IMR-90 (cell line): Measurements from ENCODE around the gene CCDC69. TPM values are rescaled to one million over a fixed set of nuclear protein-coding genes. Genes with fewer than 3 reads are reported as not detected.

Experiments
- ATAC-seq: fragments of 200-7000 bp; cut with Tn5 transposase; 2 replicates; pipeline ENCODE4 v1.9.1; 2020; ENCODE audit warnings: low read depth, mild to moderate bottlenecking, moderate library complexity
- BruUV-seq: library from RNA; stranded (reverse); fragments of 400-500 nt; replicated peaks from 2 replicates; lab custom pipeline; 2021; lab: Mats Ljungman, UMichigan
- CTCF ChIA-PET: fragments of 300-600 bp; formaldehyde crosslinking; extraction: SDS; loops from one replicate; lab custom pipeline; 2021; ENCODE audit warnings: antibody characterized with exemption; lab: Yijun Ruan, JAX
- POLR2A ChIA-PET: fragments of 300-600 bp; sonication (Branson Sonifier 250); formaldehyde crosslinking; loops from one replicate; lab custom pipeline; 2022; ENCODE audit warnings: antibody characterized with exemption; ENCODE audit not compliant: unreplicated experiment; lab: Charles Lee
- DNase-seq: peaks from one replicate; pipeline ENCODE4 v3.0.0; 2013
- H2AFZ ChIP-seq: replicated peaks from 2 replicates; pipeline ENCODE3; 2013; ENCODE audit warnings: low read length, mild to moderate bottlenecking; ENCODE audit not compliant: poor library complexity
- H2AK5ac ChIP-seq: 2 replicates; pipeline ENCODE4 v1.6.1; 2013; ENCODE audit warnings: low read depth, low read length, inconsistent platforms
- H2AK9ac ChIP-seq: replicated peaks from 2 replicates; pipeline ENCODE3; 2013; ENCODE audit warnings: mild to moderate bottlenecking, low read depth, low read length, moderate library complexity; ENCODE audit not compliant: poor library complexity
- H2BK120ac ChIP-seq: 2 replicates; pipeline ENCODE4 v1.6.1; 2013; ENCODE audit warnings: low read depth, low read length, inconsistent platforms
- H2BK15ac ChIP-seq: 3 replicates; pipeline ENCODE4 v1.6.1; 2013; ENCODE audit warnings: low read depth, low read length, inconsistent platforms
- H2BK20ac ChIP-seq: 2 replicates; pipeline ENCODE4 v1.6.1; 2013; ENCODE audit warnings: low read depth, mild to moderate bottlenecking, inconsistent platforms, low read length, moderate library complexity
- H2BK5ac ChIP-seq: 2 replicates; pipeline ENCODE4 v1.6.1; 2013; ENCODE audit warnings: mild to moderate bottlenecking, low read depth, low read length, inconsistent platforms; ENCODE audit not compliant: poor library complexity, severe bottlenecking
- H3K14ac ChIP-seq: replicated peaks from 2 replicates; pipeline ENCODE4 v1.6.1; 2013; ENCODE audit warnings: low read depth, low read length, inconsistent platforms
- H3K18ac ChIP-seq: 2 replicates; pipeline ENCODE4 v1.6.1; 2013; ENCODE audit warnings: low read depth, low read length, control low read depth
- H3K23ac ChIP-seq: 2 replicates; pipeline ENCODE4 v1.6.1; 2013; ENCODE audit warnings: low read depth, low read length, inconsistent platforms
- H3K27ac ChIP-seq: 2 replicates; pipeline ENCODE4 v1.5.1; 2013; ENCODE audit warnings: mild to moderate bottlenecking, control low read depth, low read length; ENCODE audit not compliant: insufficient read depth
- H3K27me3 ChIP-seq: 2 replicates; pipeline ENCODE4 v1.6.1; 2013; ENCODE audit warnings: low read length; ENCODE audit not compliant: control insufficient read depth, insufficient read depth
- H3K36me3 ChIP-seq: 2 replicates; pipeline ENCODE4 v1.6.1; 2013; ENCODE audit warnings: low read length, mixed read lengths; ENCODE audit not compliant: control insufficient read depth, insufficient read depth
- H3K4ac ChIP-seq: 2 replicates; pipeline ENCODE4 v1.6.1; 2013; ENCODE audit warnings: low read depth, low read length, inconsistent platforms
- H3K4me1 ChIP-seq: 2 replicates; pipeline ENCODE4 v1.6.1; 2013; ENCODE audit warnings: low read length, mixed read lengths; ENCODE audit not compliant: control insufficient read depth, insufficient read depth
- H3K4me2 ChIP-seq: 2 replicates; pipeline ENCODE4 v1.6.1; 2013; ENCODE audit warnings: low read depth, mild to moderate bottlenecking, control low read depth, low read length, moderate library complexity
- H3K4me3 ChIP-seq: 2 replicates; pipeline ENCODE4 v1.5.1; 2013; ENCODE audit warnings: low read depth, mild to moderate bottlenecking, control low read depth, low read length, moderate library complexity; ENCODE audit not compliant: insufficient read depth
- H3K56ac ChIP-seq: 2 replicates; pipeline ENCODE4 v1.6.1; 2013; ENCODE audit warnings: low read length, inconsistent platforms; ENCODE audit not compliant: insufficient read depth; ENCODE audit errors: extremely low read depth
- H3K79me1 ChIP-seq, 2 experiments: 2 replicates each; pipeline ENCODE4 v1.6.1; 2013; ENCODE audit warnings: low read length in 2 of 2, inconsistent platforms in 1 of 2, low read depth in 1 of 2
- H3K9ac ChIP-seq: 2 replicates; pipeline ENCODE4 v1.6.1; 2013; ENCODE audit warnings: low read depth, low read length, control low read depth
- H3K9me1 ChIP-seq: 2 replicates; pipeline ENCODE4 v1.6.1; 2013; ENCODE audit warnings: low read length, inconsistent platforms; ENCODE audit not compliant: insufficient read depth
- H3K9me3 ChIP-seq: 2 replicates; pipeline ENCODE4 v1.6.1; 2013; ENCODE audit warnings: low read length; ENCODE audit not compliant: control insufficient read depth, insufficient read depth
- H4K20me1 ChIP-seq: 2 replicates; pipeline ENCODE4 v1.6.1; 2013; ENCODE audit warnings: low read length, inconsistent platforms; ENCODE audit not compliant: insufficient read depth
- H4K5ac ChIP-seq: 2 replicates; pipeline ENCODE4 v1.6.1; 2013; ENCODE audit warnings: mild to moderate bottlenecking, low read depth, low read length, control low read depth
- H4K8ac ChIP-seq, 2 experiments: 2 replicates each; pipeline ENCODE4 v1.6.1; 2013; ENCODE audit warnings: low read depth in 2 of 2, low read length in 2 of 2, control low read depth in 1 of 2, inconsistent platforms in 1 of 2
- H4K91ac ChIP-seq: 2 replicates; pipeline ENCODE4 v1.6.1; 2013; ENCODE audit warnings: low read depth, low read length, inconsistent platforms; ENCODE audit not compliant: insufficient read depth
- BHLHE40 ChIP-seq: fragments of 150-350 bp; IDR thresholded peaks from 2 replicates; pipeline ENCODE4 v1.6.1; 2016; ENCODE audit warnings: mild to moderate bottlenecking, low read depth, low read length
- CEBPB ChIP-seq: IDR thresholded peaks from 2 replicates; pipeline ENCODE4 v1.6.1; 2012; ENCODE audit warnings: low read depth, low read length, improper control_type of control experiment
- CHD1 ChIP-seq: IDR thresholded peaks from 2 replicates; pipeline ENCODE4 v1.6.1; 2012; ENCODE audit warnings: low read depth, low read length, improper control_type of control experiment
- FOS ChIP-seq: fragments of 150-350 bp; IDR thresholded peaks from 2 replicates; pipeline ENCODE4 v1.6.1; 2016; ENCODE audit warnings: low read depth, low read length
- MAFK ChIP-seq: IDR thresholded peaks from 2 replicates; pipeline ENCODE4 v1.6.1; 2012; ENCODE audit warnings: low read depth, low read length, improper control_type of control experiment
- MAZ ChIP-seq: IDR thresholded peaks from 2 replicates; pipeline ENCODE4 v1.6.1; 2012; ENCODE audit warnings: low read depth, mild to moderate bottlenecking, low read length, improper control_type of control experiment, moderate library complexity, borderline replicate concordance
- MXI1 ChIP-seq: IDR thresholded peaks from 2 replicates; pipeline ENCODE4 v1.6.1; 2012; ENCODE audit warnings: low read depth, mild to moderate bottlenecking, low read length, moderate library complexity, borderline replicate concordance
- NFE2L2 ChIP-seq: fragments of 150-350 bp; IDR thresholded peaks from 2 replicates; pipeline ENCODE4 v1.6.1; 2016; ENCODE audit warnings: low read depth, mild to moderate bottlenecking, low read length
- POLR2A ChIP-seq: IDR thresholded peaks from 2 replicates; pipeline ENCODE4 v1.6.1; 2012; ENCODE audit warnings: mild to moderate bottlenecking, low read depth, low read length
- RAD21 ChIP-seq: IDR thresholded peaks from 2 replicates; pipeline ENCODE4 v1.6.1; 2012; ENCODE audit warnings: low read length, improper control_type of control experiment
- RCOR1 ChIP-seq: IDR thresholded peaks from 2 replicates; pipeline ENCODE4 v1.6.1; 2012; ENCODE audit warnings: mild to moderate bottlenecking, low read length, improper control_type of control experiment; ENCODE audit not compliant: insufficient replicate concordance
- RFX5 ChIP-seq: IDR thresholded peaks from 2 replicates; pipeline ENCODE4 v1.8.0; 2012; ENCODE audit warnings: low read depth, mild to moderate bottlenecking, low read length, moderate library complexity
- SMC3 ChIP-seq: fragments of 150-350 bp; IDR thresholded peaks from 2 replicates; pipeline ENCODE4 v1.6.1; 2016; ENCODE audit warnings: low read depth, mild to moderate bottlenecking, antibody characterized with exemption, low read length, moderate library complexity
- WGBS, 2 experiments: methylation state at CpG; one replicate each; pipeline versions ENCODE4 v1.1.5 to v1.1.7; 2013; ENCODE audit warnings: missing lambda C conversion rate in 2 of 2; ENCODE audit not compliant: insufficient read length in 1 of 2; ENCODE audit errors: extremely low coverage in 2 of 2; 5-methylcytosine and 5-hydroxymethylcytosine counted together
- dilution Hi-C: fragments of 300-500 bp; cut with HindIII; formaldehyde crosslinking; loops from one replicate; pipeline ENCODE4 v1.14.3; 2018; ENCODE audit warnings: low sequenced_read_pairs; ENCODE audit not compliant: unreplicated experiment
- in situ Hi-C: fragments of 300-500 bp; cut with MboI; formaldehyde crosslinking; loops from 3 replicates; pipeline ENCODE4 v1.14.3; 2019; ENCODE audit warnings: low sequenced_read_pairs, inconsistent platforms, mixed read lengths
- intact Hi-C: fragments of 100-400 bp; cut with micrococcal nuclease; formaldehyde crosslinking; loops from 2 replicates; pipeline ENCODE4 v1.10.0; 2022
- polyA plus RNA-seq, 3 experiments: library from polyadenylated mRNA; depleted of rRNA; stranded (reverse); fragments of >200 nt; gene quantifications; 2 replicates each; pipeline ENCODE4 v1.2.3, GENCODE V29; 2012; ENCODE audit warnings: low replicate concordance in 1 of 3
- total RNA-seq: library from RNA; depleted of rRNA; stranded (reverse); fragments of >200 nt; gene quantifications from 2 replicates; pipeline ENCODE4 v1.2.3, GENCODE V29; 2012
- TF ChIP-seq, protein P1 (sequence below): fragments of 150-350 bp; IDR thresholded peaks from 2 replicates; pipeline ENCODE4 v1.6.1; 2017; ENCODE audit warnings: mild to moderate bottlenecking, antibody characterized with exemption, low read length, low read depth
- TF ChIP-seq, protein P2 (sequence below): fragments of 150-350 bp; IDR thresholded peaks from 2 replicates; pipeline ENCODE4 v1.6.1; 2016; ENCODE audit warnings: low read depth, mild to moderate bottlenecking, low read length, moderate library complexity, borderline replicate concordance
- TF ChIP-seq, protein P3 (sequence below): conservative IDR thresholded peaks from 2 replicates; pipeline ENCODE4 v1.5.1; 2012; ENCODE audit warnings: mild to moderate bottlenecking, low read depth, low read length, improper control_type of control experiment

CCDC69 gene
- total and polyA plus RNA-seq, 2 of the 4 experiments (the other 2 are of a cell fraction), result 0.36 to 0.48 TPM

DNA sequence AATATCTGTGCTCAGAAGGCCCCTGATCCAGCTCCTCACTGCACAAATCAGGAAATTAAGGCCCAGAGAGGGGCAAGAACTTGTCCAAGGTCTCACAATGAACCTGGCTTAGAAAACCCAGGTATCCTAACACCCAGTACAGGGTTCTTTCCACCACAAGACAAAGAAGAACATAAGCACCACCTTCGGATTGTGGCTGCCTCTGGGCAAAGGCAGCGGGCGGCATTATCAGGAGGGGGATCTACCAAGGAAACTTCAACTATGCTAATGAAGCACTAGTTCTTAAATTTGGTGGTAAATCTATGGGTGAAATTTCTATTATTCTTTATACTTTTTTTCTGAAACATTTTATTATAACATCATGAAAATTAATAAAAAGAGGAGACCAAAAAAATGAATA lies 84.2 kb downstream of the CCDC69 start:
- H2AK9ac ChIP-seq, result no peak overlapping the region
- no peak overlapping the region for H2BK5ac ChIP-seq
- no peak for DNase-seq
- H3K23ac ChIP-seq, result no peak overlapping the region
- H3K4me1 ChIP-seq, result no peaks in the 10 kb centered on the region; the same call in 1 of the 2 replicates
- no peak overlapping the region for H2AK5ac ChIP-seq
- peaks cover 83% of the 10 kb centered on the region for H3K36me3 ChIP-seq
- H3K9me3 ChIP-seq, result no peaks in the 10 kb centered on the region
- peaks cover 59 to 96% of the 10 kb centered on the region in 2 experiments for H3K79me1 ChIP-seq
- in situ Hi-C loops, result loop anchor here (10.0 kb wide), 1 partner anchor 605 kb away; no protein-coding TSS in a partner anchor
- no peak overlapping the region for H2BK15ac ChIP-seq
- H2BK20ac ChIP-seq, result no peak overlapping the region
- dilution Hi-C loops, result no loop called here
- ATAC-seq, result no peak
- H4K91ac ChIP-seq, result no peak overlapping the region
- TF ChIP-seq MAFK (no peak), RFX5 (no peak), MAZ (no peak), BHLHE40 (no peak), NFE2L2 (no peak), RAD21 (no peak), CHD1 (no peak), MXI1 (no peak), POLR2A (no peak), RCOR1 (no peak), CEBPB (no peak), SMC3 (no peak), FOS (no peak)
- TF ChIP-seq, protein P1, sequence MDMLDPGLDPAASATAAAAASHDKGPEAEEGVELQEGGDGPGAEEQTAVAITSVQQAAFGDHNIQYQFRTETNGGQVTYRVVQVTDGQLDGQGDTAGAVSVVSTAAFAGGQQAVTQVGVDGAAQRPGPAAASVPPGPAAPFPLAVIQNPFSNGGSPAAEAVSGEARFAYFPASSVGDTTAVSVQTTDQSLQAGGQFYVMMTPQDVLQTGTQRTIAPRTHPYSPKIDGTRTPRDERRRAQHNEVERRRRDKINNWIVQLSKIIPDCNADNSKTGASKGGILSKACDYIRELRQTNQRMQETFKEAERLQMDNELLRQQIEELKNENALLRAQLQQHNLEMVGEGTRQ, result no peak
- TF ChIP-seq, protein P2, sequence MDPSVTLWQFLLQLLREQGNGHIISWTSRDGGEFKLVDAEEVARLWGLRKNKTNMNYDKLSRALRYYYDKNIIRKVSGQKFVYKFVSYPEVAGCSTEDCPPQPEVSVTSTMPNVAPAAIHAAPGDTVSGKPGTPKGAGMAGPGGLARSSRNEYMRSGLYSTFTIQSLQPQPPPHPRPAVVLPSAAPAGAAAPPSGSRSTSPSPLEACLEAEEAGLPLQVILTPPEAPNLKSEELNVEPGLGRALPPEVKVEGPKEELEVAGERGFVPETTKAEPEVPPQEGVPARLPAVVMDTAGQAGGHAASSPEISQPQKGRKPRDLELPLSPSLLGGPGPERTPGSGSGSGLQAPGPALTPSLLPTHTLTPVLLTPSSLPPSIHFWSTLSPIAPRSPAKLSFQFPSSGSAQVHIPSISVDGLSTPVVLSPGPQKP, result no peak
- TF ChIP-seq, protein P3, sequence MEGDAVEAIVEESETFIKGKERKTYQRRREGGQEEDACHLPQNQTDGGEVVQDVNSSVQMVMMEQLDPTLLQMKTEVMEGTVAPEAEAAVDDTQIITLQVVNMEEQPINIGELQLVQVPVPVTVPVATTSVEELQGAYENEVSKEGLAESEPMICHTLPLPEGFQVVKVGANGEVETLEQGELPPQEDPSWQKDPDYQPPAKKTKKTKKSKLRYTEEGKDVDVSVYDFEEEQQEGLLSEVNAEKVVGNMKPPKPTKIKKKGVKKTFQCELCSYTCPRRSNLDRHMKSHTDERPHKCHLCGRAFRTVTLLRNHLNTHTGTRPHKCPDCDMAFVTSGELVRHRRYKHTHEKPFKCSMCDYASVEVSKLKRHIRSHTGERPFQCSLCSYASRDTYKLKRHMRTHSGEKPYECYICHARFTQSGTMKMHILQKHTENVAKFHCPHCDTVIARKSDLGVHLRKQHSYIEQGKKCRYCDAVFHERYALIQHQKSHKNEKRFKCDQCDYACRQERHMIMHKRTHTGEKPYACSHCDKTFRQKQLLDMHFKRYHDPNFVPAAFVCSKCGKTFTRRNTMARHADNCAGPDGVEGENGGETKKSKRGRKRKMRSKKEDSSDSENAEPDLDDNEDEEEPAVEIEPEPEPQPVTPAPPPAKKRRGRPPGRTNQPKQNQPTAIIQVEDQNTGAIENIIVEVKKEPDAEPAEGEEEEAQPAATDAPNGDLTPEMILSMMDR, result no peak
- H3K14ac ChIP-seq, result no peak overlapping the region
- peaks cover 23% of the 10 kb centered on the region for H3K9me1 ChIP-seq
- no peak overlapping the region for H3K27ac ChIP-seq
- intact Hi-C loops, result no loop called here
- H3K56ac ChIP-seq, result no peak overlapping the region
- CTCF ChIA-PET, result interaction anchor here (1.6 kb wide), 1 partner anchor 14 kb away, joined by 5 read pairs; no protein-coding TSS in a partner anchor
- H3K4me3 ChIP-seq, result no peak overlapping the region
- no CpG with 5 or more reads among the region's 3 CpGs for WGBS, 2 experiments
- H2AFZ ChIP-seq, result no peak overlapping the region
- no peaks in the 10 kb centered on the region for H3K27me3 ChIP-seq
- H2BK120ac ChIP-seq, result no peak overlapping the region
- no TSS peak for BruUV-seq
- no peak overlapping the region for H3K4ac ChIP-seq
- no peak overlapping the region for H4K5ac ChIP-seq
- no peak overlapping the region for H3K9ac ChIP-seq
- H3K18ac ChIP-seq, result no peak overlapping the region
- H4K8ac ChIP-seq, result no peak overlapping the region
- H4K20me1 ChIP-seq, result peaks cover 66% of the 10 kb centered on the region
- POLR2A ChIA-PET, result no interaction called here
- H3K4me2 ChIP-seq, result no peak overlapping the region
